ENCODE results near the gene PRRC1. TPM values are rescaled to one million over a fixed set of nuclear protein-coding genes. Genes with fewer than 3 reads are reported as not detected.
A peak's percentile ranks its signal among the peaks of the same experiment; 100 is the strongest.

The PRRC1 gene
- total RNA-seq, result 10 to 100 TPM; 37.8 to 38.9 TPM

DNA sequence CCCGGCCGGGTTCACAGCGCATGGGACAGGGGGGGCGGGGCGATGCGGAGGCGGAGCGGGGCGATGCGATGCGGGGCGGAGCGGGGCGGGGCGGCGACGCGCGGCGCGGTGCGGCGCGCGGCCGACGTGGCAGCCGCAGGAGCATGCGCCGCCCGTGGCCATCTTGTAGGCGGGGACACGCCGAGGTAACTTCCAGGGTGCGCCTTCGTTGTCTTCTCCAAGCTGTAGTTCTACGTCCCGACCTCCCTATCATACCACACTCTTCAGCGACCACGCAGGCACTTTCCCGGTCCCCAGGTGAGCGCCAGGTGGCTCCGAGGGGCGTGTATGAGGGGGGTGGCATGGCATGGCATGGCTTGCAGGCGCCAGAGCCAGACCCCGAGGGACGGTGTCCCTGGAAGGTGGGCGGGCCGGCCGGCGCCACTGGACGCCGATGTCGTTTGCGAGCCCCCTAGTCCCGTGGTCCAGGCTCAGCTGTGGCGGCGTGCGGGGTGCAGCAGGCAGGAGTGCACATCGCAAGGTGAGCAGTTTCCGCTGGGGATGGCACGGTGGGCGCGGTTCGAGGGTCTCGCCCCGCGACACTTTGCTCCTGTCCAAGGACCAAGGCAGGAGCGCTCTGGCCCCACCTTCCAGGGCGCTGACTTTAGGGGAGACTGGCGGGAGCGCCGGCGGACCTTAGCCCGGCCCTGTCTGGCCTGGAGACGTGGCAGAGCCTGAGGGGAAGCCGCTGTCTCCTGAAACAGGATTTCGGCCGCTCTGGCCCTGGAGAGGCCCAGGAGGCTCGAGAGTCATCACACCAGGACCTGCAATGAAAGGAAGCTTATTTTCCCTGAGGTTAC, at the start of gene PRRC1:
Gene PRRC1 (plus strand): TSS at position 161 of the 839 bp plus-strand sequence. CDS start 5,840 bp downstream, outside the sequence.
- H3K27me3 Mint-ChIP-seq, result peaks cover under 1% of the 10 kb centered on the region
- H3K4me3 Mint-ChIP-seq, result peak within 1 kb of the TSS; percentile 82
- H3K9me3 Mint-ChIP-seq, result peaks cover 15% of the 10 kb centered on the region
- H3K36me3 Mint-ChIP-seq, result peaks cover 32% of the 10 kb centered on the region
- peaks cover 19% of the 10 kb centered on the region for H3K4me1 Mint-ChIP-seq
- peak; percentile 80 for DNase-seq
- H3K27ac Mint-ChIP-seq, result peak within 1 kb of the TSS; percentile 76

DNA sequence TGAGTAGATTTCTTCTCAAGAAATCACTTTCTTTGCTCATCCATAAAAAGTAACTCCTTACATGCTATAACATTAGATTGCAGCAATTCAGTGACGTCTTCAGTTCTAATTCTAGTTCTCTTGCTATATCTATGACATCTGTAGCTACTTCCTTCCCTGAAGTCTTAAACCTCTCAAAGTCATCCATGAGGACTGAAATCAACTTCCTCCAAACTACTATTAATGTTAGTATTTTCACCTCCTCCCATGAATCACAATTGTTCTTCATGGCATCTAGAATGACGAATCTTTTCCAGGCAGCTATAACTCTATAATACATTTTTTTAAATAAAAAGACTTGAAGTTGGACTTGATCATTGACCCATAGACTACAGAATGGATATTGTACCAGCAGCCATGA, 46.2 kb upstream of the PRRC1 start:
- Mint-ChIP-seq H3K4me3 (no peak overlapping the region), H3K27me3 (peaks cover 8% of the 10 kb centered on the region), H3K36me3 (no peaks in the 10 kb centered on the region), H3K27ac (no peak overlapping the region), H3K4me1 (no peaks in the 10 kb centered on the region), H3K9me3 (no peaks in the 10 kb centered on the region)
- no peak for DNase-seq

DNA sequence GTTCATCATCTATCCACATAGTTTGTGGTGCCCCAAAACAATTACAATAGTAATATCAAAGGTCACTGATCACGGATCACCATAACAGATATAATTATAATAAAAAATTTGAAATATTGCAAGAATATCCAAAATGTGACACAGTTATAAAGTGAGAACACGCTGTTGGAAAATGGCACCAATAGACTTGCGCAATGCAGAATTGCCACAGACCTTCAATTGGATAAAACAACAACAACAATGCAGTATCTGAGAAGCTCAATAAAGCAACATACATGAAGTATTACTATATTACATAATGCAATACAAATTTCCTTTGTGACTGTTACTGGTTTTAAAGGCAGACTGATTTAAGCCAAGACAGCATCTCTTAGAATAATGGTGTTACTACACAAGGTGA, 44.7 kb upstream of the PRRC1 start:
- Mint-ChIP-seq H3K36me3 (no peaks in the 10 kb centered on the region), H3K27ac (no peak overlapping the region), H3K9me3 (no peaks in the 10 kb centered on the region), H3K4me1 (no peaks in the 10 kb centered on the region), H3K4me3 (no peak overlapping the region), H3K27me3 (peaks cover 8% of the 10 kb centered on the region)
- no peak for DNase-seq

DNA sequence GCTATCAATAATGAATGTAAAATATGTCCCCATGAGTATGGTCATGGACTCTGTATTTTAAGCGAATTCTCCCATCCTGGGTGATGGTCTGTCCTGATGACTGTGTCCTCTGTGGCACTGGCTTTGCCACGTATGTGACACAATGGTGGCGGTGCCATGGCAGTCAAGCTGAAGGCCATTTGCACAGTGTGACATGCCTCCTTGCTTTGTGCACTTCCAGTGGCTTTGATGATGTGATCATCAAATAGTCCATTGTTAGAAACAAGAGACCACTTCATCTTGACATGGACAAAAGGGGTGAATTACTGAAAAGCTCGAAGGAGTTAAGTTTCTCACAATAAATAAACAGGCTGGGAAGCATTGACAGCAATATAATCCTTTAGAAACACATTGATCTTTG, 31.0 kb upstream of the PRRC1 start:
- Mint-ChIP-seq H3K9me3 (no peaks in the 10 kb centered on the region), H3K4me1 (no peaks in the 10 kb centered on the region), H3K36me3 (no peaks in the 10 kb centered on the region), H3K4me3 (no peak overlapping the region), H3K27ac (no peak overlapping the region), H3K27me3 (peaks cover 13% of the 10 kb centered on the region)
- DNase-seq, result no peak

DNA sequence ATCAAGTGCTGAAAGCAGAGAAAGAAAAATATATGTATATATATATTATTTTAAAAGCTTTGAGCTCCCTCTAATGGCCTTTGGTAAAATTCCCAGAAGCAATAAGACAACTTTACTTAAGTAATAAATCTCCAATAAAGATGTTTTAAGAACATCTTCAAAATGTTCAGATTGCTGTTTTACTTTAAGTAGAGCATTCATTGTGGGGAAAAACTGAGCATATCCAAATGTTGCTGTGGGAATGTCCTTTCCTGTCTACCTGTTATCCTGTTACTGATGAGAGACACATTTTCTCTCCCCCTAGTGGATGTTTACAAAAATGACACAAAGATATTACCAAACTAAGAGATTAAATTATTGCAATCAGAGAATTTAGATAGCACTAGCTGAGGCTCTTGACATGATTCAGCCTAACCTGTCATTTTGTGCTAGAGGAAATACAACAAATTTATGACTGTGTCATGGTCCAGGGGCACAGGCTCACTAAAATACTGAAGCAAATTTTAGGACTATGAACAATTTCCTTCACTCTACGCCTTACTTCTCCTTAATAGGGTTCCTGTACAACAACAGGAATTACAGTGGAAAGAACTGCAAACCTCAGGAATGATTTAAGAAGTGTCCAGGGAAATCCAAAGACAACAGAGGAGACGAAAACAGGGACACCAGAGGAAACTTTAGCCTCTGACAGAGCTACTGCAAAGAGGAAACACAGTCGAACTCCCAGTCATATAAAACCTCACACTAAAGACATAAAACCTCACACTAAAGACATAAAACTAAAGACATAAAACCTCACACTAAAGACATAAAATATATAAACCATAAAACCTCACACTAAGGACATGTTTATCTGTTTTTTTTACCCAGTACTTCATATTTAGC, 24.3 kb upstream of the PRRC1 start:
- H3K9me3 Mint-ChIP-seq, result no peaks in the 10 kb centered on the region
- H3K36me3 Mint-ChIP-seq, result no peaks in the 10 kb centered on the region
- H3K27ac Mint-ChIP-seq, result no peak overlapping the region
- no peak overlapping the region for H3K4me3 Mint-ChIP-seq
- no peaks in the 10 kb centered on the region for H3K4me1 Mint-ChIP-seq
- no peak for DNase-seq
- H3K27me3 Mint-ChIP-seq, result peaks cover 28% of the 10 kb centered on the region

DNA sequence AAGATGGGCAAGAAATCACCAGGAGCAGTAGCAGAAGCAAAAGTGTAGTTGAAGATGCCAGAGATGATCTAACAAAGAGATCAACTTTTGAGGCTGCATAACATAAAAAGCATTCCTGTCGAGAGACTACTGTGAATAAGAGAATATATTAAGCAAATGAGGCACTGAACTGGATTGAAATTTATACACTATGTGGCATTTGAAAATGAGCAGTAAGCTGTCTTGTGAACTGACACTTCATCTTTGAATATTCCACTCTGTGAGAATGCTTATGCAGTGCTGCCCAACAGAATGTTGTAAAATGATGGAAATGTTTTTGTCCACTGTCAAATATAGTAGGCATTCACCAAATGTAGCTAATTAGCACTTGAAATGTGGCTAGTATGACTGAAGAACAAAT, 18.9 kb upstream of the PRRC1 start:
- no peak overlapping the region for H3K27ac Mint-ChIP-seq
- H3K36me3 Mint-ChIP-seq, result no peaks in the 10 kb centered on the region
- no peak overlapping the region for H3K4me3 Mint-ChIP-seq
- H3K9me3 Mint-ChIP-seq, result no peaks in the 10 kb centered on the region
- no peaks in the 10 kb centered on the region for H3K4me1 Mint-ChIP-seq
- peaks cover 16% of the 10 kb centered on the region for H3K27me3 Mint-ChIP-seq
- DNase-seq, result no peak

DNA sequence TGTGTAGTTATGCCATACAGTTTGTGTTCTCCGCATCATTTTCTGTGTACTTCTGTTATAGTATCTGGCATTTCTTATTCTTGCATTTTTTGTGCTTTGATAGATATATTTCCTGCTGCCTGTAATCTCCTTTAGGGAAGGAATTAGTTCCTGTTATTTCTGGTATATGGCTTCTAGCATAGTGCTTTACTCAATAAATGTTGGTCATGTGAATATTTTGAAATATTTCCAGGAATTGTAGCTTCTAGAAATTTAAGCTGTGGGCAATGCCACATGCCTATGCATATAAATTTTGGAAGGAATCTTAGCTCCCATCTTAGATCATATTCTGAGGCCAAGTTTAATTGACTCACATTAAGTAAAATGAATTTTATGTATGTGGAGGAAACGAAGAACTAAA, 11.5 kb upstream of the PRRC1 start:
- DNase-seq, result no peak
- no peak overlapping the region for H3K27ac Mint-ChIP-seq
- no peaks in the 10 kb centered on the region for H3K4me1 Mint-ChIP-seq
- peaks cover 9% of the 10 kb centered on the region for H3K27me3 Mint-ChIP-seq
- no peaks in the 10 kb centered on the region for H3K36me3 Mint-ChIP-seq
- no peak overlapping the region for H3K4me3 Mint-ChIP-seq
- H3K9me3 Mint-ChIP-seq, result no peaks in the 10 kb centered on the region

DNA sequence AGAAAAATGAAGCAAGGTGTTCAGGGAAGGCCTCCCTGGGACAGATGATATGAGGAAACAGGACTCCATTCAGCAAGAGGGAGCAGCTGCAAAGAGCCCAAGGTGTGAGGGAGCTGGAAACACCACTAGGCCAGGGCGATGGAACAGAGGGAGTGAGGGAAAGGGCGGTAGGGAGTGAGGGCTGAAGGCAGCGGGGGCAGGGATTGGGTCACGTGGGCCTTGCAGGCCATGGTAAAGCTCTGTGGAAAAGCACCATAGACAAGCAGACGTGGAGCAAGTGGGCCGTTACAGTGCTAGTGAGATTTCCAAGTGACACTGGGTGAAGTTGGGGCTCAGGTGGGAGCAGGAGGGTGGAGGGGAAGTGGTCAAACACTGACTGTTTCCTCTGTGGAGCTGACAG, 10.8 kb upstream of the PRRC1 start:
- Mint-ChIP-seq H3K4me1 (no peaks in the 10 kb centered on the region), H3K9me3 (no peaks in the 10 kb centered on the region), H3K4me3 (no peak overlapping the region), H3K27me3 (peaks cover 11% of the 10 kb centered on the region), H3K36me3 (no peaks in the 10 kb centered on the region), H3K27ac (no peak overlapping the region)
- DNase-seq, result no peak

DNA sequence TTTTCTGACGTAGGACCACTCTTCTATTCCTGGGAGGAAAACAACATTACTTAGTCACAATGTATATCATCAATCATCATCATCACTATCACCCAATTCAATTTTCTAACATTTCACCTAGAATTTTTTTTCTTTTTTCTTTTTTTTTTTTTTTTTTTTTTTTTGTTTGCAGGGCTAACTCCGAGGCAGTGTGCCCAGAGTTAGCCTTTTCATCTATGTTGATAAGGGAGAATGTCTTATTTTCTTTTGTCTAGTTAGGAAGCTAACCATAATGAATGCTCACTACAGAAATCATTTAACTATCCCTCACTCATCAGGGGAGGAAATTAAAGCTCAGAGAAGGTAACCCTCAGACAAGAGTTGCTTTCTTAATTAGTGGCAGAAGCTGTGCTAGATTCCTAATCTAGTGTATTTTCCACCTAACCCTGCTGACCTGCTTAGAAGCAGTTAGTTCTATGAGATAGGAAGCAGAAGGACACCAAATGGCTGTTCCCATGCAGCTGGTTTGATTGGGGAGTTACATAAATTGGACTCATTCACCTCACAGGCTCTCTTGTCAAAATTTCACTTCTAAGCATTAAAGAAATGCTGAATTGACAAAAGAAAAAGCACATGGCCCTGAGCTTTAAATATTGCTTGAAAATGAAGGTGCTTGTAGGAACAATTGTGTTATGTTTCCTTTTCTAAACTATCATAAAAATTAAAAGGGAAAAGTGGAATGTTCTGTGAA, 8.6 kb upstream of the PRRC1 start:
- Mint-ChIP-seq H3K9me3 (no peaks in the 10 kb centered on the region), H3K36me3 (no peaks in the 10 kb centered on the region), H3K27ac (no peak overlapping the region), H3K4me1 (no peaks in the 10 kb centered on the region), H3K4me3 (no peak overlapping the region), H3K27me3 (peaks cover 18% of the 10 kb centered on the region)
- DNase-seq, result no peak

DNA sequence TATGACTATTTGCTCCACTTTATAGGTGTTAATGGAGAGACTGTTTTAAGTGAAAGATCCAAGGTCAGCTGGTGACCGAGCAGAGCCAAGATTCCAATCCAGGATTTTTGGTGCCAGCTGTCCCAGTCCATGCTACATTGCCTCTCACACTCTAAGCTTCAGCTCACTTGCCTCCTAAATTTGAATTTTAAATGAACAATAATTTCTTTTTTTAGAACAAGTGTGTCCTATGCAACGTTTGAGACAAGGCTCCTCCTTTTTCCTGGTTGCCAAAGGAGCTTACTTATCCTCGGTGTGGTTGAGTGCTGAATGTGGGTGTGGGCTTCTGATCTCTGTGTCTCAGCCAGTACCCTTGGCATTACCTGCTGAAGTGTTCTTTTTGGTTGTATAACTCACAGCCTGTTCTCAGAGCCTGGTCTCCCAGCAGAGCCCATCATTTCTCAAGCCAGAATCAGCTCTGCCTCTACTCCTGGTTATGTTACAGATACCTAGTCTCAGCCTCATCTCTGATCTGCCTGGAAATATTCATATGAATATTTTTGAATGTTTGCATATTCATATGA, 4.0 kb upstream of the PRRC1 start:
- H3K4me3 Mint-ChIP-seq, result no peak overlapping the region

DNA sequence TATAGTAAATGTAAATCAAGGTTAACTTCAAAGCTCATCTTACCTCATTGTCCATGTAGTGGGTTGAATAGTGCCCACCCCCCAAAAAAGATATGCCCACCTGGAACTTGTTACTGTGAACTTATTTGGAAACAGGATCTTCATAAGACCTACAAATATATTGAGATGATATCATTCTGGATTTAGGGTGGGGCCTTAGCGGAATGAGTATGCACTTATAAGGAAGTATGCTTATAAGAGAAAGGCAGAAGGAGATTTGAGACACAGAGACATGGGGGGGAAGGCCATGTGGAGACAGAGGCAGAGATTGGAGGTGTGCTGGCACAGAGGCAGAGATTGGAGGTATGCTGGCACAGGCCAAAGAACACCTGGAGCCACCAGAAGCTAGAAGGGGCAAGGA, 2.6 kb upstream of the PRRC1 start:
- DNase-seq, result no peak
- H3K27me3 Mint-ChIP-seq, result peaks cover 14% of the 10 kb centered on the region
- no peak overlapping the region for H3K27ac Mint-ChIP-seq
- H3K9me3 Mint-ChIP-seq, result peaks cover 4% of the 10 kb centered on the region
- H3K36me3 Mint-ChIP-seq, result peaks cover 9% of the 10 kb centered on the region
- no peak overlapping the region for H3K4me3 Mint-ChIP-seq
- peaks cover 14% of the 10 kb centered on the region for H3K4me1 Mint-ChIP-seq

More for the DNA sequence above, 4.0 kb upstream of the PRRC1 start:
- no peaks in the 10 kb centered on the region for H3K9me3 Mint-ChIP-seq
- peaks cover 3% of the 10 kb centered on the region for H3K4me1 Mint-ChIP-seq
- no peak for DNase-seq
- H3K36me3 Mint-ChIP-seq, result peaks cover 2% of the 10 kb centered on the region
- no peak overlapping the region for H3K27ac Mint-ChIP-seq
- peaks cover 18% of the 10 kb centered on the region for H3K27me3 Mint-ChIP-seq

DNA sequence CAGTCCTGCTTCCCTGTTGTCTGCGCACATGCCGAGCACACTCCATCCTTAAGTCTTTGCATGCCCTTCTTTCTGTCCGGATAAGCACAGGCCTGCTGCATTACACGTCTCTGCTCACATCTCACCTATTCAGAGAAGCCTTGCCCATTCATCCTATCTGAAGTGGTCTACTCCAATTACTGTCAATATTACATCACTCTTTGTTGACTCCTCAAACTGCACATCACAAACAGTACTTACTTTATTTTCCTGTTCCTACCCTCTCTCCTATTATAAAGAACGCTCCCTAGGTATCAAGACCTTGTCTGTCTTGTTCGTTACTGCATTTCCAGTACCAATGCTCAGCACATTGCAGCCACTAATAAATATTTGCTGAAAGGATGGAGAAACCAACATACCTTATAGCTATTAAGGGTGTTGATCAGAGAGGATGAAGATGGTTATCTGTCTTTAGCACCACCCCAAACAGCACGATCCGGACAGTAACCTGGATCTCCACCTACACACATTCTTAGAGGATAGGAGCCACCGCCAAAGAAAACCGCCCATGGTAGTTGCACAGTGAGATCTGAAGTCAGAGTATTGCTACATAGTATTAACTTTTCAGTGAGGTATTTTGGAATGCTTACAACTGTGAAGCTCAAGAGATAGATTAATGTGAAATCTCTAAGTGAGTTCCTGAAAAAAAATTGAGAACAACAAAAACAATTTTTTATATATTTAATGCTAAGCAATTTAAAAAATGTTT, 1.6 kb upstream of the PRRC1 start:
- Mint-ChIP-seq H3K9me3 (peaks cover 7% of the 10 kb centered on the region), H3K36me3 (peaks cover 17% of the 10 kb centered on the region), H3K27me3 (peaks cover 13% of the 10 kb centered on the region), H3K4me1 (peaks cover 15% of the 10 kb centered on the region), H3K4me3 (no peak overlapping the region), H3K27ac (no peak overlapping the region)
- no peak for DNase-seq

DNA sequence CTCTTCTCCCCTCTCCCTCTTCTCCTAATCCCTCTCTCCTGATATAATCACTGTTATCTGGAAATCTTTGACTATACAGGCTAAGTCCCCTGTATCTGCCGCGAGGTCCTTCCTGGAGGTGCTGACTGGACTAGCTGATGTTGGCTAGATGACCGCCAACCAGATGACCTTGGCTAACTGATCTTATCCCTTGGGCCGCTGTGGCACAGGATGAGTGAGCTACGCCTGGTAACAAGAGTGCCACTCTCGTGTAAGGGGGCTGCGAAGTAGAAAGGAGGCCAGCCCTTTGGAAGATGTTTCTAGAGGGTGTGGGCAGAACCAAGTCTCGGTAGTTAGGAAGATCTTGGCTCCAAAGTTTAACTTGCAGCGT, 345 bp upstream of the PRRC1 start:
- Mint-ChIP-seq H3K4me3 (peak overlapping the region; percentile 77), H3K4me1 (peaks cover 15% of the 10 kb centered on the region), H3K27ac (peak overlapping the region; percentile 59), H3K27me3 (peaks cover 4% of the 10 kb centered on the region), H3K9me3 (peaks cover 15% of the 10 kb centered on the region), H3K36me3 (peaks cover 28% of the 10 kb centered on the region)
- no peak for DNase-seq

DNA sequence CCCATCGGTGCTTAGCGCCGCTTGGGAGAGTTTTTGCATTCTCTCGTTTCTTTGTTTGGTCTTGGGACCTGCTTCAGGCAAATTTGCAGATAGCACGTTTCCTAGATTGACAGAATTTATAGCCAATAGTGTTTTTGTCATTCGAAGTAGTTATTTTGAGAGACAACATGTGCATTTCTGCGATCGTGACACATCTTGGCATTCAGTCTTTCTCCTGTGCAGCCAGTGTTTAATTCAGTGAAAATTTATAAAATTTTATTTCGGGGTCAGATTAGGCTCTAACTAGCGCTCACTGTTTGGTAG, 830 bp downstream of the PRRC1 start:
- DNase-seq, result no peak
- Mint-ChIP-seq H3K27me3 (no peaks in the 10 kb centered on the region), H3K27ac (peak overlapping the region; percentile 76)

More for the DNA sequence above, 830 bp downstream of the PRRC1 start:
- peak overlapping the region; percentile 82 for H3K4me3 Mint-ChIP-seq
- H3K36me3 Mint-ChIP-seq, result peaks cover 35% of the 10 kb centered on the region
- peaks cover 15% of the 10 kb centered on the region for H3K9me3 Mint-ChIP-seq
- peaks cover 19% of the 10 kb centered on the region for H3K4me1 Mint-ChIP-seq

All from activated naive CD8-positive, alpha-beta T cell treated with anti-CD3 and anti-CD28 coated beads for 36 hours (primary cell).